Motor neuron (in vitro differentiated cells): ENCODE results near the gene HIP1R. TPM values are rescaled to one million over a fixed set of nuclear protein-coding genes. Genes with fewer than 3 reads are reported as not detected.
"Not testable (repeated sequence)": the region's sequence is repeated elsewhere in the genome, so short reads cannot be mapped to it uniquely, and the experiment has no call there.

Source experiments
- ATAC-seq, 8 experiments: fragments of 200-7000 bp; cut with Tn5 transposase; replicated peaks in 6 of 8; 2 replicates each; pipeline ENCODE4 v1.8.0; 2021; ENCODE audit warnings: mild to moderate bottlenecking in 8 of 8, moderate library complexity in 8 of 8
- H3K27ac ChIP-seq, 2 donors: fragments of 250-450 bp; sonication (Bioruptor Pico); 2 replicates each; pipeline ENCODE4 v1.9.0; 2021; ENCODE audit warnings: antibody characterized with exemption in 2 of 2, mild to moderate bottlenecking in 2 of 2, moderate library complexity in 1 of 2
- H3K4me1 ChIP-seq, 2 donors: fragments of 250-450 bp; sonication (Bioruptor Pico); replicated peaks in 1 of 2; 2 replicates each; pipeline ENCODE4 v1.6.1; 2021; ENCODE audit warnings: antibody characterized with exemption in 2 of 2, mild to moderate bottlenecking in 2 of 2, moderate library complexity in 1 of 2
- H3K4me3 ChIP-seq, 5 donors: fragments of 250-450 bp; sonication (Bioruptor Pico); 2 replicates each; pipeline ENCODE4 v1.9.0; 2021; ENCODE audit warnings: antibody characterized with exemption in 5 of 5, mild to moderate bottlenecking in 5 of 5, moderate library complexity in 4 of 5
- WGBS, 10 experiments: fragments of 450-650 bp; shearing (Covaris generic); methylation state at CpG; one replicate each; pipeline ENCODE4 v1.0.0; 2022; 5-methylcytosine and 5-hydroxymethylcytosine counted together
- in situ Hi-C, 9 experiments: fragments of 400-800 bp; cut with MboI; loops; one replicate each; pipeline ENCODE4 v1.15.0; 2021; ENCODE audit warnings: low sequenced_read_pairs in 9 of 9, low pct_unique_long_range_greater_than_20kb in 2 of 9; ENCODE audit not compliant: unreplicated experiment in 9 of 9
- total RNA-seq, 8 experiments: library from RNA; unstranded; fragments of 300-600 nt; gene quantifications; 2 replicates each; pipeline versions ENCODE4 v1.2.3 to v1.2.4, GENCODE V29; 2022

Gene HIP1R
- total RNA-seq, 8 experiments from 2014 or later: 7.6 to 84.1 (median 46.5) TPM

DNA sequence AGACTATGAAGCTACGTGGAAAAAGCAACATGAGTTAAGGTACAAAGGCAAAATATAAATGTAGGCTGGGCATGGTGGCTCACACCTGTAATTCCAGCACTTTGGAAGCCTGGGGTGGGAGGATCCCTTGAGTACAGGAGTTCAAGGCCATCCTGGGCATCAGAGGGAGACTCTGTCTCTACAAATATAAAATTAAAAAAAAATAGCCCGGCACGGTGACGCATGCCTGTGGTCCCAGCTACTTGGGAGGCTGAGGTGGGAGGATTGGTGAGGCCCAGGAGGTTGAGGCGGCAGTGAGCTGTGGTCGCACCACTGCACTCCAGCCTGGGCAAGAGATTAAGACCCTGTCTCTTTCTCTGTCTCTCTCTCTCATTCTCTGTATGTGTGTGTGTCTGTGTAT is 64.6 kb downstream of the HIP1R start:
- in situ Hi-C loops: no loop called here
- Histone ChIP-seq H3K4me1 (peaks cover under 1% of the 10 kb centered on the region in 2 donors), H3K27ac (no peak overlapping the region), H3K4me3 (no peak overlapping the region)
- ATAC-seq: no peak
- WGBS, 10 experiments: 81 to 100% (median 95%) methylated on average over 1 to 6 of the region's 6 CpGs

DNA sequence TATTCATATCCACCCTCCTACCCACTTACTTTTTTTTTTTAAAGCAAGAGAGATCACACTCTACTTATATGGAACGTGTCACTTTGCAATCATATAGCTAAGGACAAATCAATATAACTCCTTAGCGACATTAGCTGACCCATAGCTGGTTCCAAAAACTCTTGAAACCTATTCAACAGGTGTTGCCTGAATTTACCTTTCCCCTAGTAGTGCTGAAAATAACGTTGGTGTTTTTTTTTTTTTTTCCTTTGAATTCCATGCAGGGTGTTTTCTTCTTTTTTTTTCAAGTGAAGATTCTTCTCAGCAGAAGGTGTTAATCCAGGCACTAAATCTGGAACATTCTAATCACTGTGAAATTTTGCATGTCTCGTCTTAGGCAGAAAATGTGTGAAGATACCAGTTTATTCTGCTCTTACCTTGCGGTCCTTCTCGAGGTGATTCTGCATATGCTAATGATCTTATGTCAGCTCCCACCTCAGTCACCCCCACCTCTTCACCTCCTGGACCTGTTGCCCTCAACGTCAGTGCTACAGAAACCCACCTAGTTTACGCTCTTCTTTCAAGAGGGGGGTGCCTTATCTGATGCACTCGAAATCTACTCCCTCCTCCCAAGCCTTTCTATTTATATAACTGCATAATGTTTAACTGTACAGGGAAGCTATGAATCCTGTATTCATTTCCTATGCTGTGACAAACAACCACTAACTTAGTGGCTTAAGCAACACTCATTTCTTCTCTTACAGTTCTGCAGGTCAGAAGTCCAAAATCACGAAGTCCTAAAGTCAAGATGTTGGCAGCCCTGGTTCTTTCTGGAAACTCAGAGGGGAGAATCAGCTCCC is 67.8 kb downstream of the HIP1R start:
- in situ Hi-C loops: no loop called here
- H3K4me1 ChIP-seq: no peaks in the 10 kb centered on the region
- 19 to 54% (median 40%) methylated on average over 2 to 10 of the region's 10 CpGs for WGBS, 10 experiments
- H3K4me3 ChIP-seq: no peak overlapping the region
- H3K27ac ChIP-seq: no peak overlapping the region
- ATAC-seq: peak in 3 of 8 experiments; percentile 40 to 88 (median 46)

DNA sequence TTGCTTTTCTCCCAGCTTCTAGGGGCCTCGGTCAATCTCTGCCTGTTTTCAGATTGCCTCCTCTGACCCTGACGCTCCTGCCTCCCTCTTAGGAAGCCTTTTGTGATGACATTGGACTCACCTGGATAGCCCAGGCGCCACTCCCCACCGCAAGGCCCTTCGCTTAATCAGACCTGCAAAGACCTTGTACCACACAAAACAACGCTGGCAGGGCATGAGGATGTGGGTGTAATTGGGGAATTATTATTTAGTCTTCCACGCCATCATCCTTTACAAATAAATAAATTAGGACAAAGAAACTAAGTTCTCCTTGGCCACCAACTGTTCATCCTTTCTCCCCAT is 68.4 kb downstream of the HIP1R start:
- no peaks in the 10 kb centered on the region for H3K4me1 ChIP-seq
- ATAC-seq: no peak
- H3K27ac ChIP-seq: no peak overlapping the region
- WGBS, 10 experiments: 34 to 79% (median 57%) methylated on average over 1 to 7 of the region's 7 CpGs; no CpG with 5 or more reads in 1 of the 10 experiments
- in situ Hi-C loops: no loop called here
- no peak overlapping the region for H3K4me3 ChIP-seq

DNA sequence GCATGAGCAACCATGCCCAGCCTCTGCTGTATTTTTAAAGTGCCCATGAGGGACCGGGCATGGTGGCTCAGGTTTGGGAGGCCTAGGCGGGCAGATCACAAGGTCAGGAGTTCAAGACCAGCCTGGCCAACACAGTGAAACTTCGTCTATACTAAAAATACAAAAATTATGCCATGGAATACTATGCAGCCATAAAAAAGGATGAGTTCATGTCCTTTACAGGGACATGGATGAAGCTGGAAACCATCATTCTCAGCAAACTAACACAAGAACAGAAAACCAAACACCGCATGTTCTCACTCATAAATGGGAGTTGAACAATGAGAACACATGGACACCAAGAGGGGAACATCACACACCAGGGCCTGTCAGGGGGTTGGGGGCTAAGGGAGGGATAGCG is 70.0 kb downstream of the HIP1R start:
- H3K4me3 ChIP-seq, H3K4me1 ChIP-seq, ATAC-seq, in situ Hi-C loops, H3K27ac ChIP-seq: not testable (repeated sequence)
- WGBS, 10 experiments: 72 to 86% (median 84%) methylated on average over 2 to 4 of the region's 5 CpGs; no CpG with 5 or more reads in 6 of the 10 experiments

DNA sequence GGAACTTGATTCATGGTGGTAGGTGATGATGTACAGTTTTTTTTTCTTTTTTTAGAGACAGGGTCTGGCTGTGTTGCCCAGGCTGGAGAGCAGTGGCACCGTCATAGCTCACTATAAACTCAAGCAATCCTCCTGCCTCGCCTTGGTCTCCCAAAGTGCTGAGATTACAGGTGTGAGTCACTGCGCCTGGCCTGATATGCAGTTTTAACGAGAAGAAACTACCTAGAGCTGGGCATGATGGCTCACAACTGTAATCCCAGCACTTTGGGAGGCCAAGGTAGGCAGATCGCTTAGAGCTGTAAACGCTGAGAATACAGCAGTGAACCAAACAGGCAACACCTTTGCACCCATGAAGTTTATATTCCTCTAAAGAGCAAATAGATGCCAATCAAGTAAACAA is 73.7 kb downstream of the HIP1R start:
- WGBS, 10 experiments: 76 to 100% (median 92%) methylated on average over 1 to 6 of the region's 6 CpGs; no CpG with 5 or more reads in 1 of the 10 experiments
- Histone ChIP-seq H3K4me3 (no peak overlapping the region), H3K27ac (no peak overlapping the region), H3K4me1 (peaks cover 0 to 7% of the 10 kb centered on the region in 2 donors)
- ATAC-seq: no peak
- in situ Hi-C loops: no loop called here

DNA sequence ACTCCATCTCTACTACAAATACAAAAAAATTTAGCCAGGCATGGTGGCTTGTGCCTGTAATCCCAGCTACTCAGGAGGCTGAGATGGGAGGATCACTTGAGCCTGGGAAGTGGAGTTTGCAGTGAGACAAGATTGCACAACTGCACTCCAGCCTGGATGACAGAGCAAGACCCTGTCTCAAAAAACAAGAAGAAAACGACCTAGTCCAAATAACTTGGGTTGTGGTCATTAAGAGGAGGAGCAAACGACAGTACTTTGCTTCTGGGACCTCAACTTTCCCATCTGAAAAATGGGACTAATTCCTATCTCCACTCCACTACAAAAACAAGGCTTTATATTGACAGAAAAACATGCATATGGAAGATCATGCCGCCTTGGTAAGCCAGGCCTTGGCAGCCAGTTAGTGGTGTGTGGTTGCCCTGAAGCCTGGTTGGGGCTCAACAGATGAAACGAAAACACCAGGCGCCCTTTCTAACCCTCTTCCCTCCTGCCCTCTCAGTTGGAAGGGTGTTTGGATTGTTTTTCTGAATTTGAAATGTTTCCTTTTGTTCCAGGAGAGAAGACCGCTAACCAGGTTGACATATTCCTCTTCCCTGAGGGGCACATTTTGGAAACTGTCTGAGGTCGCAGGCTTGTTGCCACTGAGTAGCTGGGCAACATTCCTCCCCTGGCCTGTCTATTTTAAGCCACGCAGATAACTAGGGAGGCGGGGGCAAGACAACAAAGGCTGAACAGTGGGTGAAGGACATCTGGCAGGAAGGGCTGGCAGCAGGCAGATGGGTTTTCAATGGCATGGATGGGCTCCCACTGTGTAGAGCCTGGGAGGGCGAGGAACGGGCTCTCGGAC is 74.4 kb downstream of the HIP1R start:
- Histone ChIP-seq H3K4me3 (no peak overlapping the region), H3K27ac (no peak overlapping the region), H3K4me1 (peaks cover 0 to 7% of the 10 kb centered on the region in 2 donors)
- peak in 6 of 8 experiments; percentile 46 to 98 (median 51) for ATAC-seq
- WGBS, 10 experiments: 0 to 79% (median 48%) methylated on average over 1 to 11 of the region's 12 CpGs
- in situ Hi-C loops: no loop called here

Other genes starting within 250 kb of the HIP1R start
- under 1 TPM in 4 of 8 experiments, not detected in 4; 0.23 to 0.42 (median 0.32) TPM for gene HCAR2, start 132.1 kb upstream of the HIP1R start, total RNA-seq
- gene HCAR3, start 118.6 kb upstream of the HIP1R start, total RNA-seq: under 1 TPM in 2 of 8 experiments, not detected in 6; 0.17 to 0.33 TPM
- gene HCAR1, start 104.6 kb upstream of the HIP1R start, total RNA-seq: under 1 TPM in 6 of 8 experiments, not detected in 2; 0.08 to 0.19 (median 0.14) TPM
- gene DENR, start 82.6 kb upstream of the HIP1R start, total RNA-seq: 10 to 100 TPM; 30.9 to 71.0 (median 48.7) TPM
- gene CCDC62, start 60.9 kb upstream of the HIP1R start, total RNA-seq: 1 to 10 TPM in 5 of 8 experiments, under 1 TPM in 3; 0.25 to 2.5 (median 1.4) TPM
- 100 to 1,000 TPM in 1 of 8 experiments, 10 to 100 TPM in 7; 13.0 to 107 (median 21.7) TPM for gene VPS37B, start 60.7 kb downstream of the HIP1R start, total RNA-seq
- 10 to 100 TPM in 3 of 8 experiments, 1 to 10 TPM in 5; 5.2 to 23.6 (median 9.4) TPM for gene ABCB9, start 131.0 kb downstream of the HIP1R start, total RNA-seq
- gene OGFOD2, start 139.8 kb downstream of the HIP1R start, total RNA-seq: 10 to 100 TPM in 6 of 8 experiments, 1 to 10 TPM in 2; 7.1 to 17.7 (median 11.9) TPM
- gene ARL6IP4, start 145.2 kb downstream of the HIP1R start, total RNA-seq: 100 to 1,000 TPM; 117 to 160 (median 135) TPM